Lung (tissue), 12 donors: ENCODE measurements around the gene CGNL1. TPM values are rescaled to one million over a fixed set of nuclear protein-coding genes. Genes with fewer than 3 reads are reported as not detected.
A peak's percentile ranks its signal among the peaks of the same experiment; 100 is the strongest.

Experiments used
- ATAC-seq: fragments of 200-7000 bp; cut with Tn5 transposase; one replicate; pipeline ENCODE4 v1.9.1; 2020; ENCODE audit warnings: moderate number of reproducible peaks; ENCODE audit not compliant: insufficient read depth, low FRiP score
- DNase-seq, 3 donors: peaks; one replicate each; pipeline ENCODE4 v3.0.0-alpha.2; 2013 to 2017
- H3K27ac ChIP-seq, 2 donors: one replicate each; pipeline ENCODE4 v1.5.1; 2013; ENCODE audit warnings: mild to moderate bottlenecking in 2 of 2, moderate library complexity in 2 of 2, control low read depth in 1 of 2, inconsistent platforms in 1 of 2, low read depth in 1 of 2, low read length in 1 of 2
- H3K27me3 ChIP-seq, 3 donors: one replicate each; pipeline ENCODE4 v1.5.1; 2013; ENCODE audit warnings: low read length in 2 of 3; ENCODE audit not compliant: control insufficient read depth in 3 of 3, insufficient read depth in 3 of 3
- H3K36me3 ChIP-seq, 4 donors: one replicate each; pipeline ENCODE4 v1.5.1; 2013; ENCODE audit warnings: low read length in 4 of 4, mild to moderate bottlenecking in 1 of 4, moderate library complexity in 1 of 4; ENCODE audit not compliant: control insufficient read depth in 4 of 4, insufficient read depth in 4 of 4
- H3K4me1 ChIP-seq, 5 donors: one replicate each; pipeline ENCODE4 v1.5.1; 2013; ENCODE audit warnings: low read length in 5 of 5, mild to moderate bottlenecking in 2 of 5, moderate library complexity in 1 of 5; ENCODE audit not compliant: control insufficient read depth in 5 of 5, insufficient read depth in 5 of 5
- H3K4me3 ChIP-seq: one replicate; pipeline ENCODE4 v1.5.1; 2013; ENCODE audit warnings: mild to moderate bottlenecking, control low read depth, moderate library complexity
- H3K9ac ChIP-seq, 2 donors: one replicate each; pipeline ENCODE4 v1.5.1; 2013; ENCODE audit warnings: low read length in 2 of 2, control low read depth in 1 of 2; ENCODE audit not compliant: insufficient read depth in 1 of 2
- H3K9me3 ChIP-seq, 4 donors: one replicate each; pipeline ENCODE4 v1.5.1; 2013; ENCODE audit warnings: low read length in 3 of 4, mild to moderate bottlenecking in 1 of 4, moderate library complexity in 1 of 4; ENCODE audit not compliant: control insufficient read depth in 4 of 4, insufficient read depth in 3 of 4
- CTCF ChIP-seq: IDR thresholded peaks from 2 replicates; pipeline ENCODE4 v1.5.1; 2012; ENCODE audit warnings: mild to moderate bottlenecking; ENCODE audit errors: control extremely low read depth, extremely low read depth
- WGBS, 2 donors: extraction: QIAGEN DNeasy Blood & Tissue Kit; methylation state at CpG; one replicate each; pipeline ENCODE4 v1.1.7; 2013; 5-methylcytosine and 5-hydroxymethylcytosine counted together
- polyA plus RNA-seq, 2 donors: library from polyadenylated mRNA; stranded (reverse); fragments of 200-250 nt; gene quantifications; one replicate each; pipeline ENCODE4 v1.2.1, GENCODE V29; 2013
- total RNA-seq, 2 donors: library from RNA; depleted of rRNA in 1 of 2; stranded (reverse); fragments of >200 nt in 1 of 2; gene quantifications; one replicate each; pipeline ENCODE4 v1.2.1, GENCODE V29; 2014 to 2021
- donor health status: control.
- donor health status: control.
- donor health status: Bipolar disorder and iron deficiency.
- donor health status: healthy.
- donor health status: DM: yes; HTN: yes; CAD: no.

Gene CGNL1
- total and polyA plus RNA-seq, 4 donors: 9.0 to 42.5 (median 22.9) TPM

GRCh38 chr15:57424628-57425405 lies 48.5 kb downstream of the CGNL1 start:
- ATAC-seq (no peak), DNase-seq (no peak)
- H3K9me3 ChIP-seq: no peaks in the 10 kb centered on the region
- no peak overlapping the region for H3K4me3 ChIP-seq
- no peaks in the 10 kb centered on the region for H3K36me3 ChIP-seq
- 81 to 85% methylated on average over 6 of the region's 6 CpGs for WGBS, 2 donors
- TF ChIP-seq CTCF: no peak
- H3K9ac ChIP-seq: no peak overlapping the region
- H3K27me3 ChIP-seq: no peaks in the 10 kb centered on the region
- no peak overlapping the region for H3K27ac ChIP-seq
- H3K4me1 ChIP-seq: peaks cover 3 to 18% (median 6%) of the 10 kb centered on the region in 5 donors

DNA sequence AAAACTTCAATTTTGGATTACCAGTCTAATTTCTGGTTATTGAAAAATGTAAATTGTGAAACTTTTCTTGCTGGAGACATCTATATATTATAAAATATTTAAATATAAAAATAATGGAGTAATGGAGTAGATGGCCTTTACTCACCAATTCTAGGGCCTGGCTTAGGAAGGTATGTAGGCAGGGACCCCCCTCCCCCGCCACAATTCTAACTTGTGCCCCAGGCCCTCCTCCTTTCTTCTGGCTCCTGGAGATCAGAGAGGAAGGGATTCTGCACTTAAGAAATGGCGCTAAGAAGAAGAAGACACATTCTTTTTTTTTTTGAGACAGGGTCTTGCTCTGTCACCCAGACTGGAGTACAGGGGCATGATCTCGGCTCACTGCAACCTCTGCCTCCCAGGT lies 49.5 kb downstream of the CGNL1 start:
- no peak for TF ChIP-seq CTCF
- H3K36me3 ChIP-seq: no peaks in the 10 kb centered on the region
- H3K9me3 ChIP-seq: no peaks in the 10 kb centered on the region
- 50 to 62% methylated on average over 2 to 3 of the region's 3 CpGs for WGBS, 2 donors
- no peak overlapping the region for H3K9ac ChIP-seq
- ATAC-seq: no peak
- peaks cover 5 to 18% (median 8%) of the 10 kb centered on the region in 5 donors for H3K4me1 ChIP-seq
- no peak overlapping the region for H3K4me3 ChIP-seq
- no peaks in the 10 kb centered on the region for H3K27me3 ChIP-seq
- DNase-seq: no peak
- H3K27ac ChIP-seq: no peak overlapping the region

DNA sequence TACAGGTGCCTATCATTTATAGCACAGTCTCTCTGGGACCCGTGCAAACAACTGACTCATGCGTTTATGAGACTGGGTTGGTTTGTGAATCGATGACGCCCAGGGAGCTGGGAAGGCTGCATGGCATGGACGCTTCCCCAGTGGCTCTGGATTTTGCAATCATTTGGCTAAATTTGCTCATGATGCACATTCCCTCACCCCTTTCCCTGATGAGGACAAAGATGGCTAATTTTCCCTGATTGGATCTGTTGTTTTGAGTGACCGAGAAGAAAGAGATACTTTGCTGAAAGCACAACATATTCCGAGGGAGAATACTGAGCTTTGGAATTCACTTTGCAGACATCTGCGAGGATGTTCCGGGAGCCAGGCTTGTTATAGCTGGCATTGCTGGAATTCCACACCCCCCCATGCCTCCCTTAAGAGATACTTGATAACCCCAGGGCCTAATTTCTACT lies 51.1 kb downstream of the CGNL1 start:
- no peaks in the 10 kb centered on the region for H3K36me3 ChIP-seq
- peaks cover 5 to 22% (median 12%) of the 10 kb centered on the region in 5 donors for H3K4me1 ChIP-seq
- no peaks in the 10 kb centered on the region for H3K27me3 ChIP-seq
- peak overlapping the region in 1 of 2 donors; percentile 38 for H3K9ac ChIP-seq
- no peak overlapping the region for H3K4me3 ChIP-seq
- H3K9me3 ChIP-seq: no peaks in the 10 kb centered on the region
- no peak for ATAC-seq
- DNase-seq: peak in 1 of 3 donors; percentile 28
- 69 to 71% methylated on average over 9 of the region's 9 CpGs for WGBS, 2 donors
- H3K27ac ChIP-seq: no peak overlapping the region
- TF ChIP-seq CTCF: no peak
